Measurements from ENCODE around the gene ATG10.

GRCh38 chr5:82018462-82018861 is 46.6 kb downstream of the ATG10 start:
- TF ChIP-seq CTCF (IDR thresholded peaks at IDR 0.05) = no peak
- TF ChIP-seq EP300 (IDR thresholded peaks at IDR 0.05) = no peak
